Measurements from ENCODE around the gene MTOR. TPM values are rescaled to one million over a fixed set of nuclear protein-coding genes. Genes with fewer than 3 reads are reported as not detected.

Gene MTOR
- total RNA-seq, 1 donor from 2014 or later, result 43.6 TPM

GRCh38 chr1:11130406-11130805, 131.9 kb downstream of the MTOR start:
- Mint-ChIP-seq H3K36me3 (ENCODE audit: low read depth, unreplicated experiment) (peaks cover 35% of the 10 kb centered on the region), H3K27me3 (ENCODE audit: low read depth, unreplicated experiment) (no peaks in the 10 kb centered on the region), H3K4me1 (ENCODE audit: low read depth, unreplicated experiment) (peaks cover 3% of the 10 kb centered on the region), H3K9me3 (ENCODE audit: unreplicated experiment) (no peaks in the 10 kb centered on the region), H3K4me3 (ENCODE audit: unreplicated experiment) (no peak overlapping the region), H3K27ac (ENCODE audit: unreplicated experiment) (no peak overlapping the region)
- Histone ChIP-seq H3K4me2 (ENCODE audit: low read length) (no peak overlapping the region), H4K20me1 (ENCODE audit: insufficient read depth, low read length) (no peaks in the 10 kb centered on the region), H3K79me2 (ENCODE audit: insufficient read depth, low read length) (no peaks in the 10 kb centered on the region), H3K9me3 (ENCODE audit: insufficient read depth, low read depth, low read length) (no peaks in the 10 kb centered on the region), H2AFZ (ENCODE audit: low read depth, low read length) (no peak overlapping the region), H3K9ac (ENCODE audit: low read length) (no peak overlapping the region), H3K36me3 (ENCODE audit: insufficient read depth, low read length) (peaks cover 49% of the 10 kb centered on the region), H3K27ac (ENCODE audit: low read depth, low read length) (no peak overlapping the region), H3K27me3 (ENCODE audit: insufficient read depth, low read length) (no peaks in the 10 kb centered on the region), H3K4me3 (ENCODE audit: insufficient read depth, low read depth, low read length) (no peak overlapping the region), H3K4me1 (ENCODE audit: insufficient read depth, low read length) (peaks cover 9% of the 10 kb centered on the region)
- TF ChIP-seq CTCF (IDR thresholded peaks at IDR 0.05; ENCODE audit: insufficient read depth, low read depth, low read length) (no peak), EZH2 (IDR thresholded peaks at IDR 0.05; ENCODE audit: insufficient read depth, low read length) (no peak)
- FAIRE-seq (no peak), DNase-seq (ENCODE audit: low read depth) (no peak)

- Mint-ChIP-seq H3K27ac (ENCODE audit: unreplicated experiment) (no peak overlapping the region), H3K4me1 (ENCODE audit: low read depth, unreplicated experiment) (peaks cover 3% of the 10 kb centered on the region), H3K36me3 (ENCODE audit: low read depth, unreplicated experiment) (peaks cover 35% of the 10 kb centered on the region), H3K9me3 (ENCODE audit: unreplicated experiment) (no peaks in the 10 kb centered on the region), H3K27me3 (ENCODE audit: low read depth, unreplicated experiment) (no peaks in the 10 kb centered on the region), H3K4me3 (ENCODE audit: unreplicated experiment) (no peak overlapping the region)
- H3K27me3 ChIP-seq (ENCODE audit: insufficient read depth, low read length), result no peaks in the 10 kb centered on the region
- H3K9ac ChIP-seq (ENCODE audit: low read length), result no peak overlapping the region
- peaks cover 53% of the 10 kb centered on the region for H3K36me3 ChIP-seq (ENCODE audit: insufficient read depth, low read length)
- no peaks in the 10 kb centered on the region for H3K9me3 ChIP-seq (ENCODE audit: insufficient read depth, low read depth, low read length)
- H2AFZ ChIP-seq (ENCODE audit: low read depth, low read length), result no peak overlapping the region
- H4K20me1 ChIP-seq (ENCODE audit: insufficient read depth, low read length), result no peaks in the 10 kb centered on the region
- H3K27ac ChIP-seq (ENCODE audit: low read depth, low read length), result no peak overlapping the region
- H3K4me2 ChIP-seq (ENCODE audit: low read length), result no peak overlapping the region
- H3K4me3 ChIP-seq (ENCODE audit: insufficient read depth, low read depth, low read length), result no peak overlapping the region
- peaks cover 7% of the 10 kb centered on the region for H3K4me1 ChIP-seq (ENCODE audit: insufficient read depth, low read length)
- no peak for TF ChIP-seq EZH2 (IDR thresholded peaks at IDR 0.05; ENCODE audit: insufficient read depth, low read length)
- no peak for TF ChIP-seq CTCF (IDR thresholded peaks at IDR 0.05; ENCODE audit: insufficient read depth, low read depth, low read length)
- DNase-seq (ENCODE audit: low read depth) (no peak), FAIRE-seq (no peak)
- H3K79me2 ChIP-seq (ENCODE audit: insufficient read depth, low read length), result no peaks in the 10 kb centered on the region
Observed at GRCh38 chr1:11129649-11130390, 132.5 kb downstream of the MTOR start.

- H3K36me3 ChIP-seq (ENCODE audit: insufficient read depth, low read length), result peaks cover 54% of the 10 kb centered on the region
- DNase-seq (ENCODE audit: low read depth) (no peak), FAIRE-seq (no peak)
- H4K20me1 ChIP-seq (ENCODE audit: insufficient read depth, low read length), result no peaks in the 10 kb centered on the region
- Mint-ChIP-seq H3K9me3 (ENCODE audit: unreplicated experiment) (no peaks in the 10 kb centered on the region), H3K4me1 (ENCODE audit: low read depth, unreplicated experiment) (no peaks in the 10 kb centered on the region), H3K36me3 (ENCODE audit: low read depth, unreplicated experiment) (peaks cover 37% of the 10 kb centered on the region), H3K4me3 (ENCODE audit: unreplicated experiment) (no peak overlapping the region), H3K27me3 (ENCODE audit: low read depth, unreplicated experiment) (no peaks in the 10 kb centered on the region), H3K27ac (ENCODE audit: unreplicated experiment) (no peak overlapping the region)
- H3K9ac ChIP-seq (ENCODE audit: low read length), result no peak overlapping the region
- no peaks in the 10 kb centered on the region for H3K79me2 ChIP-seq (ENCODE audit: insufficient read depth, low read length)
- H3K4me3 ChIP-seq (ENCODE audit: insufficient read depth, low read depth, low read length), result no peak overlapping the region
- no peak overlapping the region for H3K4me2 ChIP-seq (ENCODE audit: low read length)
- H3K27ac ChIP-seq (ENCODE audit: low read depth, low read length), result no peak overlapping the region
- no peak overlapping the region for H2AFZ ChIP-seq (ENCODE audit: low read depth, low read length)
- H3K4me1 ChIP-seq (ENCODE audit: insufficient read depth, low read length), result no peaks in the 10 kb centered on the region
- no peaks in the 10 kb centered on the region for H3K27me3 ChIP-seq (ENCODE audit: insufficient read depth, low read length)
- no peaks in the 10 kb centered on the region for H3K9me3 ChIP-seq (ENCODE audit: insufficient read depth, low read depth, low read length)
- no peak for TF ChIP-seq CTCF (IDR thresholded peaks at IDR 0.05; ENCODE audit: insufficient read depth, low read depth, low read length)
- TF ChIP-seq EZH2 (IDR thresholded peaks at IDR 0.05; ENCODE audit: insufficient read depth, low read length), result no peak
Observed at GRCh38 chr1:11126569-11126968, 135.8 kb downstream of the MTOR start.
